GM21526 (cell line): Measurements from ENCODE around the gene ZDHHC24.
A peak's percentile ranks its signal among the peaks of the same experiment; 100 is the strongest.
"Not testable (repeated sequence)": the region's sequence is repeated elsewhere in the genome, so short reads cannot be mapped to it uniquely, and the experiment has no call there.

ENCODE experiments used
- ATAC-seq: cut with Tn5 transposase; IDR thresholded peaks from one replicate; pipeline ENCODE4 v1.9.1; 2021; ENCODE audit warnings: moderate library complexity; ENCODE audit not compliant: unreplicated experiment, low FRiP score

The ZDHHC24 gene

DNA sequence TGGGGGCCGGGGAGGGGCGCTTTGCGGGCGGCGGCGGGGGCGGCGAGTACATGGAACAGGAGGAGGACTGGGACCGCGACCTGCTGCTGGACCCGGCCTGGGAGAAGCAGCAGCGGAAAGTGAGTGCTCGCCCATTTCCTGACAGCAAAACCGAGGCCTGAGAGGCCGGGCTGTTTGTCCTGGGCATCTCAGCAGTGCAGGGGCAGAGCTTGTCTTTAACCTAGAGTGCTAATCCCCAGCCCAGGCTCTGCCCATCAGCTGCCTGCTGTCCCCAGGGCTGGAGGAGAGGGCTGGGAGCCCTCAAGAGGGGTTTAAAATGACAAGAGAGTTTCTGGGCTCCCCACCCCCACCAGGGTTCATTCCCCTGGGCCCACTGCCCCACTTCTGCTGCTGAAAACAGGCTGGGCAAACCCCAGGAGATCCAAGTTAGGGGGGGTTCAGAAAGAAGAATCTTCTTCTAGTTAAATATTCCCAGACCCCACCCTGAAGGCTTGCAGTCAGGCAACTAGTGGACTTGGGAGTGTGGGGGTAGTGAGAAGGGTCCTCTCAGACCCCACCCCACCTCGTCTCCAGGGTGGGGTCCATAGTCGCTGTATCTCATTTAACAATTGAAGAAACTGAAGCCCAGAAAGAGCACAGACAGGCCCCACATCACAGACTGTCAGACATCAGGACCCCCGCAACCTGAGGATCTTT lies 1.3 kb upstream of the ZDHHC24 start:
- ATAC-seq, result no peak

DNA sequence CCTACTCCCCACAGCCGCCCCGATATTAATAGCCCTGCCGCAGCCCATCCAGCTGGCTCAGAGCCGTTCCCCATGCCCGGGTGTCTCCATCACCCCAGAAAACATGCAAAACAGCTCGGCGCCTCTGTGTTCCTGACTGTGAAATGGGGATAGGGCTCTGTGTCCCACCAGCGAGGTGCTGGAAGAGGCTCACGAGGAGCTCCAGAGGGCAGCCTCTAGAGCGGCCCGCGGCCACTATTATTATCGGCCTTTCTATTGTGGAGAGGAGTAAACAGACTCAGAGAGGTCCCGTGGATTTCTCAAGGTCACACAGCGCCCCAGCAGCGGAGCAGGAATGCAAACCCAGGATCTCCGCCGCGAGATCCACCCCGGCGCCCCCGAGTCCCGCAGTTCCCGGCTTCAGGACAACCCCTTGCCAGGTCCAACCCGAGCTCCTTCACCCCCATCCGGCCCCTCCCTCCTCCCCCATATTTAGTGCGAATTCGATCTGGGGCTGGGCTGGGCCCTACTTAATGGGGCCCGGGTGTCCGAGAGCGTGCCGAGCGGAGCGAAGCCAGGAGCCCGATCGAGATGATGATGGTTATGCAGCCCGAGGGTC lies 619 bp upstream of the ZDHHC24 start, which contains the start of gene ACTN3:
Gene ACTN3 (plus strand): TSS at position 536 of the 598 bp plus-strand sequence. CDS start 35 bp downstream, at position 571.
- no peak for ATAC-seq

DNA sequence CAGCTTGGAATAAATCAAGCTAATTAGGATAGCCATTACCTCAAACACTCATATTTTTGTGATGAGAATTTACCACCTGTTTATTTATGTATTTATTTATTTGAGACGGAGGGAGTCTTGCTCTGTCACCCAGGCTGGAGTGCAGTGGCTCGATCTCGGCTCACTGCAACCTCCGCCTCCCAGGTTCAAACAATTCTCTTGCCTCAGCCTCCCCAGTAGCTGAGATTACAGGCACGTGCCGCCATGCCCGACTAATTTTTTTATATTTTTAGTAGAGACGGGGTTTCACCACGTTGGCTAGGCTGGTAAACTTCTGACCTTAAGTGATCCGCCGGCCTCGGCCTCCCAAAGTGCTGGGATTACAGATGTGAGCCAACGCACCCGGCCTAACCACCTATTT lies 896 bp downstream of the ZDHHC24 start:
- ATAC-seq, result not testable (repeated sequence)

DNA sequence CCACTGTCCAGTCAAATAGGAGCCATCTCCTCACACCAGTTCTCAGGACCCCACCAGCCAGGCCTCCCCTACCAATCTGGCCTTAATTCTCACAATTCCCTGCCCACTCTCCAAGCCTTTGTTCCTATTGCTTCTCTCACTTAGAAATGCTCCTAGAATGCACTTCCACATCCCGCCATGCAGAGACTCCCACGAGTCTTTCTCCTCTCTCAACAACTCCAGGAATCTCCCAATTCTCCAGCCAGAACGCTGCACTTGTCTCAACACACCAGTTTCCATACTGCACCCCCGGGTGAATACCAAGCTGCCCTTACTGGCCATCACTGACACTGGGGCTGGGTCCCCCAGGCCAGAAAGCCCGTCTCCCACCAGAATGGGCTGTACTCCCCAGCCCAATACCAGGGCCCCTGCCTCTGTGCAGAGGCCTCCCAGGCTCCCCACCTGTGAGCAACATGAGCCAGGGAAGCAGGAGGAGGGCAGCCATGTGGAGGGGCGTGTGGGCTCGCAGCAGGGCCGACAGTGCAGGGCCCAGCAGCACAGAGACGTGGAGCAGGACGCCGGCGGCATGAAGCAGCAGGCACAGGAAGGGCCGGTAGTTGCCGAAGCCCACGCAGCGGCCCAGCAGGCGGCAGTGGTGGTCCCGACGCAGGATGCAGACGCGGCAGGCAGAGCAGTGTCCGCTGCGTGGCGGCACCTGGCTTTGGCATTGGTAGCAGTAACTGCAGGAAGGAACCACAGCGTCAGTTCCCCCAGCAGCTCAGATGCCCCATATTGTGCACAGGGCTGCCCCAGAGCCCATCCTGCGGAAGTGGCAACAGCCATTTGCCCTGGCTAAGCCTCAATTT lies 2.4 kb downstream of the ZDHHC24 start:
- ATAC-seq, result no peak

DNA sequence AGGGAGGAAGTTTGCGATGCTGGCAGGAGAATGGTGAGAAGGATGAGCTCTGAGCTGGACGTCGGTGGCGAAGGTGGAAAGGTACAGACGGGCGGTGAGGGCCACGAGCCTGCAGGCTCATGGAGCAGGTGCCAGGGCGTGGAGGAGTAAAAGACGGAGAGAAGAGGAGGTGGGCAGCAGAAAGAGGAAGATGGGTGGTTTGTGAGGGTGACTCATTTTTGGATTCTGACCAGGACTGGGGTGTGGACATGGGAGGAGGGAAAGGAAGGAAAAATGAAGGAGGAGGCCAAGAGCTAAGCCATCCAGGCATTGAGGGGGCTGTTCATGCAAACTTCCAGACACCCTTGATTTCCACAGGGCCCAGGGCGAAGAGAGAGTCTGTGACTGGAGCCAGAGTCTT lies 3.5 kb downstream of the ZDHHC24 start:
- ATAC-seq, result no peak

DNA sequence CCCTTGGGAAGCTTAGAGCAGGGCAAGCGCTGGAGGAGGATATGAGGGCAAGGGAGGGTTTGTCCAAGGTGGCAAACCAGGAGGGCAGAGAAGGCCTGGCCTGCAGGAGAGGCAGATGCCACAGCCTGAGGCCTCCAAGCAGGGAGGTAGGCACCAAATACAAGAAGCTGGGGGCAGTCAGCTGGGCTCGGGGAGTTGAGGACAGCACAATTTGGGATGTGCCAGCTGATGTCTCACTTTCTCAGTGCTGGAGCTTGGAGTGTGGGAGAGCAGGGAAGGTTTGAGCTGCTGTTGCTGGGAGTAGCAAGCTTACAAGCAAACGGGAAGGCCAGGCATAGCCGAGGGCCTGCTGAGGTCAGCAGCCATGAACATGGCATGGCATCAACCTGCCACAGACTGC lies 4.0 kb downstream of the ZDHHC24 start:
- no peak for ATAC-seq

DNA sequence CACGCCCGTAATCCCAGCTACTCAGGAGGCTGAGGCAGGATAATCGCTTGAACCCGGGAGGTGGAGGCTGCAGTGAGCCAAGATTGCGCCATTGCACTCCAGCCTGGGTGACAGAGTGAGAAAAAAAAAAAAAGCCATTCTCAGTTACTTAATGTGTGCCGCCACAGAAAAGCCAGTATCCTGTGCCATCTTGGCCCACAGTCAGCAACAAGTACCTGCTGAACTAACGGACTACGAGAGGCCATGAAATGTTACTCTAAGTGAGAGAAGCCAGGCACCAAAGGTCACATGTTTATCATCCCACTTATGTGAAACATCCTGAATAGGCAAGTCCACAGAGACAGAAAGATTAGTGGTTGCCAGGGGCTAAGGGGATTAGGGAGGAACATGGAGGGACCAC lies 5.2 kb downstream of the ZDHHC24 start:
- ATAC-seq, result not testable (repeated sequence)

DNA sequence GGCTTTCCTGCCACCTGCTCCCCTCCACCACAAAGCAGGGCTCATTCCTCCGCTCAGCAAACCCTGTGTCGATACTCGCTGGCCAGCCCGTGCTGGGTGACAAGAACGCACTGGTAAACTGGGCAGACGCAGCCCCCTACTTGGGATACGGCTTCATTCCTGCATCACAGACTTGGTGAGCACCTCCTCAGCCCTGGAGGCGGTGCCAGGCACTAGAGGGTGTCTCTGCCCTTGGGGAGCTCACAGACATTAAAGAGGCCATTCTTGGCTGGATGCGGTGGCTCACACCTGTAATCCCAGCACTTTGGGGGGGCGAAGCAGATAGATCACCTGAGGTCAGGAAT lies 6.0 kb downstream of the ZDHHC24 start:
- no peak for ATAC-seq

DNA sequence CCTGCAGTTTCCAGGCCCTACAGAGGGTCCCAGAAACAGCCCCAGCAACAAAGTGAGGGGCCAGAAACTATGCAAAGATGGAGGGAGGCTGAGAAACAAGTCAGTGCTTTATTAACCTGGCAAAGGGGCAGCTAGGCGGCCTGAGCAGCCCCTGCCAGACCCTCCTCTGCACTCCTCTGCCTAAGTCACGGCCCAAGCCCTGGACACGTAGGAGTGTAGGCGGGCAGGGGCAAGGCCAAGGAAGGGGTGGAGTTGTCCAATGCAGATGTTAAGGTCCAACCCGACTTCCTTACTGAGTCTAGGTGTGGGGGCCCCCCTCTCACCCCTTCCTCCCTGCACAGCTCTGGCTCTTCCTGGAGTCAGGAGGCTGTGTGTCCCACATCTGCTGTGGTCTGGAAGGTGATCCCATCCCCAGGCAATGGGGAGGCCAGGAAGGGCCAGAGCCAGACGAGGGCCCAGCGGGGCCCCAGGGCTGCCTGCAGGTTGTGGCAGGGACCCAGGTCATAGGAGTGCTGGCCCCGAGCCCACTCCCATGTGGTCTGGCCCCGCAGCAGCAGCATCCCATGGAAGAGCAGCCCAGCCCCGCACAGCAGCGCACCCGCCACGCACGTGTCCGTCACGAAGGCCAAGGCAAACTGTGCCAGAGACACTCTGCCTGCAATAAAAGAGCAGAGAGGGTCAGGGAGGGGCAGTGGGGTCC lies 6.5 kb downstream of the ZDHHC24 start:
- ATAC-seq, result no peak

DNA sequence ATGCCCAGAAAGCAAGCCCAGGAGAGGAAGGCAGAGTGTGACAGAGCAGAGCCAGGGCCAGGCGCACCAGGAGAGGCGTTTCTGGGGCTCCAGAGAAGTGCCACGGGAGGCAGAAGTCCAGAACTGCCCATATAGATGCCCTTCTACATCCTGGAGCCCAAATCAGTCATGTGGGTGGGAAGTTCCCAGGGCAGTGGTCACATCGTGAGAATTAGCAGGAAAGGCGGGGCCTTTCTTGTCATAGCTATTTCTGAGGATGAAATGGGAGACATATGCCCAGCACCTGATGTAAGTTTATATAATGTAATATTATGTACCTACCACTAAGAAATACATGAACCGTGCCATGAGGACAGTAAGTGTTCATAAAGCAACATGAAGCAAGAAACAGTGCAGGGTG lies 13.1 kb downstream of the ZDHHC24 start:
- ATAC-seq, result no peak

DNA sequence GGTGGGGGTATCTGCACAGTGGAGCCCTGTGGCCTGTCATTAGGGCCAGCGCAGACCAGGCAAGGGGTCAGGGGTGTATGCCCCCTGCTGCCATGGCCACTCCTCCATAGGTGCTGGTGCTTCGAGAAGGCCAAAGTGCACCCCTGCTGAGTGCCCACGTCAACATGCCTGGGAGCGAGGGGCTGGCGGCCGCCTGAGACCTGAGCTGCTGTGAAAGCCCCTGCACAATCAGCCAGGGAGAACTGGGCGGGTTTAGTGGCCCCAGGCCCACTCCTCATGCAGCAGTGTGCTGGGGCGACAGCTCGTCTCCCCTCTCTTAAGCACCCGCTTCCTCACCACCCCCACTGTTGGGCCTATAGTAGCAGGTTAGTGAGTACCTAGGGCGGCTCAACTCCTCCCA lies 14.0 kb downstream of the ZDHHC24 start:
- ATAC-seq, result no peak

DNA sequence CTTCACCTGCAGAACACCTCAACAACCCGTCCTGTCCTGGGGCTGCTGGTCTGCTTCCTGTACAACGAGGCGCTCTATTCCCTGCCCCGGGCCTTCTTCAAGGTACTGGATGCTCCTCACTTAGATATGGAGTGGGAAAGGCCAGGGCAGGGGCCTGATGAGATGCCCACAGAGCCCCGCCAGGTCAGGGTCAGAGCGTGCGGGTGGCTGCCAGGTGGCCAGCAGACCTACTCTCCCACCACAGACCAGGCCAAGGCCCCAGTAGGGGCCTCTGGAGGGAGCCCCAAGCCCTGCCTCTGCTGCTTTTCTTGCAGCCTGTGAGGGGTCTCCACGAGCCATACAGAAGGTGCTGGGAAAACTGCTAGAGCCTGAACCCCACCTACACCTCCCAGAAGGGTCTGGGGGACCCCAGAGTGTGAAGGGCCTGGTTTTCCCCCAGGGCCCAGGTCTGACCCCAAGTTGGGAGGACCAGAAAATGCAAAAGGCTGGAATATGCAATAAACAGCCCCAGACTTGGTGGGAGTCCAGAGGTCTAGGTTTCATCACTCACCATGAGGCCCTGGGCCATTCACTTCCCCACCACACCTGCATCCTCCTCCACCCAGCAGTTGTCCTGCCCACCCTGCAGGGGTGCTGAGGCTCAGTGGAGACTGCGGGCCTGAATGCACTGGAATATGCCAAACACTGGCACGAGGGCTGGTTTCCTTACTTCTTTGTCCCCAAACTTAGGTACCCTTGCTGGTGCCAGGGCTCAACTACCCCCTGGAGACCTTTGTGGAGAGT lies 14.7 kb downstream of the ZDHHC24 start:
- ATAC-seq, result no peak

DNA sequence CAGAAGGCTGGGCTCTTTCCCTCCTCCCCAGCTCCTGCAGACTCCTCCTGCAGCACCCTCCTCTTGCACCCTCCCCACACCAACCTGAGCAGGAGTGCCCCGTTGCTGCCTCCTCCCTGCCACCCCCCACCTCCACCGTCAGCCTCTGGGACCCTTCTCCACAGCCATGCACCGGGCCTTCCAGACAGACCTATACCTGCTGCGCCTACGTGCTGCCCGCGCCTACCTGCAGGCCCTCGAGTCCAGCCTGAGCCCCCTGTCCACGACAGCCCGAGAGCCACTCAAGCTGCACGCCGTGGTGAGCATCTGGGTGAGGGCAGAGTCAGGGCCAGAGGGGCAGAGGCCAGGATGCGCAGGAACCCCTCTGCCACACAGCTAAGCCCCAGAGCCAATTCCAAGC lies 16.2 kb downstream of the ZDHHC24 start:
- ATAC-seq, result no peak

DNA sequence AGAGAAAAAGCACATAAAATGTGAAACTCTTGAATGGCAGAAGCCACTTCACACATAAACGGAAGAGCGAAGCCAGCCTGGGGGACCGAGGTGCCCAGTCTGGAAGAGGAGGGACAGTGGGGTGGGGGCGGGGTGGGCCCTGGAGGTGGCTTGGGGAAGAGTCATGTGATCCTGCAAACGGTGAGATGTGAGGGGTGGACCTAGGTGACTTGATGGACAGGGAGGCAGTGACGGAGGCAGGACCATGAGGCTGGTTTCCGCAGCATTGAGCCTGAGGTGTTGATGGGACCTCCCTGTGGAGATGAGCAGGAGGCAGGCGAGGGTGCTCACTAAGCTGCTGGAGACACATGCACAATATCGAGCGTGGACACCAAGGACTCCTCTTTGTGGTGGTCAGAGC lies 16.8 kb downstream of the ZDHHC24 start:
- no peak for ATAC-seq

DNA sequence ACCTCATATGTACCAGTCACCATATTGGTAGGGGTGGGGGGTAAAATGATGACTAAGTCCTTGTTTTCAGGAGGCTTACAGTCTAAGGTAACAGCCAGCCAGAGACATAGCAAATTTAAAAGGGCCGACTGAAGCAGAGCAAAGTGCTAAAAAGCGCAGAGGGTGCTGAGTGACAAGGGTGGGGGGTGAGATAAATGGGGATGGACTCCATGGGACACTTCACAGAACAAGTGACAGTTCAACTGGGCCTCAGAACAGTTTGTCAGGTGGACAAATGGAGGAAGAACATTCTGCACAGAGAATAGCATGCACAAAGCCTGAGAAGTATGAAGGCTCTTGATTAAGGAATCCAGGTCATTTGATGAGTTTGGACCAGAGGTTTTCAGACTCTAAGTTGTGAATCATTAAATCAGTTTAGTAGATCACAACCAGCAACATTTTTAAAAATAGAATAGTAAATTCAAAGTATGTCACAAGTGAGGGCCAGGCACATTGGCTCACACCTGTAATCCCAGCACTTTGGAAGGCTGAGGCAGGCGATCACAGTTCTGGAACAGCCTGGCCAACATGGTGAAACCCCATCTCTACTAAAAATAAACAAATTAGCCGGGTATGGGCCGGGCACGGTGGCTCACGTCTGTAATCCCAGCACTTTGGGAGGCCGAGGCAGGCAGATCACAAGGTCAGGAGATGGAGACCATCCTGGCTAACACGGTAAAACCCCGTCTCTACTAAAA lies 21.4 kb downstream of the ZDHHC24 start:
- ATAC-seq, result no peak

DNA sequence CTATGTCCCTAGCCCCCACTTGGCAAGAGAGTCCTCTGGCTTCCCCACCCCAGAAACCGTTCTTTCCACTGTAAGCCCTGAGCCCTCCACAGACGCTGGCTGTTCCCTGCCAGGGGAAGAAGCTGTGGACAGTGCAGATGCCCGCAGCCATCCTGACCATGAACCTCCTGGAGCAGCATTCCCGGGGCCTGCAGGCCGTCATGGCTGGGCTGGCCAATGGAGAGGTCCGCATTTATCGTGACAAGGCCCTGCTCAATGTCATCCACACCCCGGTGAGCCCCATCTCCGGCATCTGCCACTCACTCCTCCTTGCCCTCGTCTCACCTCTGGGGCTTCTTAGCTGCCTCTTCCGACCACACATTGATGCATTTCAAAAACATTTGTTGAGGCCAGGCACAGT lies 22.2 kb downstream of the ZDHHC24 start:
- no peak for ATAC-seq

DNA sequence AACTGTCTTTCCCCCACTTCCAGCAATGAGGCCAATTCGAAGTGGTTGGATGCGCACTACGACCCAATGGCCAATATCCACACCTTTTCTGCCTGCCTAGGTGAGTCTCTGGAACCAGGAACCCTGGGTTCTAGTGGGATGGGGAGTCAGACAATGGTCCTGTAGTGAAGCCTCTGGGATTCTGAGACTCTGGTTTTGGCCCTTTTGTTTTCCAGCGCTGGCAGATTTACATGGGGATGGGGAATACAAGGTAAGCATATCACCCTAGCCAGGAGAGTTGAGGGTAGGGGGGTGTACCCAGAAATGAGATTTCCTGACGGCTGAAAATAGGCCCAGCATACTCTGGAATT lies 34.9 kb downstream of the ZDHHC24 start:
- no peak for ATAC-seq

DNA sequence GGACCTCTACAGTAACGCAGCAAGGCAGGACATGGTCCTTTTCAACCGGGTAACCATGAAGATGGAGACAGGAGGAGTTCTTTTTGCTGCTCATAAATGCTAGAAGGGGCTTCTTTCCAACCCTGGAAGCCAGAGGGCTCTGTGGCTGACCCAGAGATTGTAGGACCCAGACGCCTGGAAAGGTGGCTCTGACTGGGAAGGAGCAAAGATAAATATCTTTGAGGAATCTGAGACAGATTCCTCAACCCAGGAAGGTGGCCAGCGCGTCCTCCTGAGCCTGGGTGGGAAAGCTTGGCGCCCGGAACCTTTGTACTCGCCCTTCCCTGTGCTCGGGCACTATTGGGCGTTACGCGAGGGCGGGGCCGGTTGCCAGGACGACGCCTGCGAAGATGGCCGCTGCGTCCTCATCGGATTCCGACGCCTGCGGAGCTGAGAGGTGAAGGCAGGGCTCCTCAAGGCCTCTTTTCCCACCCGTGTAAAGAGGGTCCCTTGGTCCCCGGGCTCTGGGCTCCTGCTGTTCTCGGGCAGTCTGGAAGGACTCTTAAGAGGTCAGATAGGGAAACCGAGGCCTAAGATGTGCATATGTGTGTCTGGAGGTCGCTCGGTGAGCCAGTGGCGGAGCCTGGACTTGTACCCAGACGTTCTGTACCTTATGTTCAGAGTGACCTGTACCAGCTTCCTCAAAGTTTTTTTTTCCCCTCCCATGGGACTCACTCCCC lies 35.4 kb downstream of the ZDHHC24 start, which contains the start of gene BBS1:
Gene BBS1 (plus strand): TSS at position 365 of the 719 bp plus-strand sequence. CDS start 25 bp downstream, at position 390.
- peak; percentile 74 for ATAC-seq

DNA sequence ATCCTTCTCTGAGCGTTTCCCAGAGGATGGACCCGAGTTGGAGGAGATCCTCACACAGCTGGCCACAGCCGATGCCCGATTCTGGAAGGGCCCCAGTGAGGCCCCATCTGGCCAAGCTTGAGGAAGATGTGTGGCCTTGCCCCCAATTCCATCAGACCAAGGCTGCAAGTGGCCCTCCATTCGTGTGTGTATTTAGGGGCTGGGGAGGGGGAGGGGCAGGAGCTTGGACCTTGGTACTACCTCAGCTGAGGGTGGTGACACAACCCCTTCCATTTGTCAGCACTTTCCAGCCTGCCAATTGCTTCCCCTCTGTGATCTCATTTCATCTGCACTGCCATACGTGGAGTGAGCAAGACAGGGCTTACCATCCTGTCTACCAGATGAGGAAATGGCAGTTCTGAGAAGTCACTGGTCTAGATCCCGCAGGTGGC lies 36.7 kb downstream of the ZDHHC24 start:
- no peak for ATAC-seq
